HepG2 (cell line): ENCODE measurements around the gene PHF23. TPM values are rescaled to one million over a fixed set of nuclear protein-coding genes. Genes with fewer than 3 reads are reported as not detected.

ENCODE experiments used
- AGO2 ChIP-seq: fragments of 200-400 bp; formaldehyde crosslinking; optimal IDR thresholded peaks from 2 replicates; pipeline ENCODE3; 2017; ENCODE audit warnings: mild to moderate bottlenecking, low read depth, low read length, moderate library complexity
- GATAD2A ChIP-seq: IDR thresholded peaks from 2 replicates; pipeline ENCODE4 v1.6.1; 2016
- HNRNPL ChIP-seq: fragments of 200-400 bp; formaldehyde crosslinking; IDR thresholded peaks from 2 replicates; pipeline ENCODE4 v1.6.1; 2017; ENCODE audit warnings: mild to moderate bottlenecking, low read depth, low read length
- MYNN ChIP-seq: sonication (generic); formaldehyde crosslinking; IDR thresholded peaks from 2 replicates; pipeline ENCODE4 v1.4.0; 2020; ENCODE audit warnings: mild to moderate bottlenecking, low read depth, missing genetic modification reagents
- PBX2 ChIP-seq: IDR thresholded peaks from 2 replicates; pipeline ENCODE4 v1.6.1; 2016; ENCODE audit warnings: control low read depth
- PPARG ChIP-seq: conservative IDR thresholded peaks from 2 replicates; pipeline ENCODE4 v1.6.1; 2016; ENCODE audit warnings: missing biosample characterization, missing genetic modification reagents
- PTBP1 ChIP-seq: fragments of 200-400 bp; formaldehyde crosslinking; IDR thresholded peaks from 2 replicates; pipeline ENCODE4 v1.6.1; 2018; ENCODE audit warnings: low read length, low read depth; ENCODE audit not compliant: poor library complexity, severe bottlenecking
- SALL2 ChIP-seq: sonication (generic); formaldehyde crosslinking; IDR thresholded peaks from 2 replicates; pipeline ENCODE4 v1.8.1; 2023; ENCODE audit warnings: mild to moderate bottlenecking, missing genetic modification reagents, inconsistent platforms
- SRY ChIP-seq: sonication (generic); formaldehyde crosslinking; IDR thresholded peaks from 2 replicates; pipeline ENCODE4 v1.8.0; 2022; ENCODE audit warnings: mild to moderate bottlenecking, missing genetic modification reagents
- ZBTB3 ChIP-seq: sonication (generic); formaldehyde crosslinking; IDR thresholded peaks from 2 replicates; pipeline ENCODE4 v1.4.0; 2020; ENCODE audit warnings: low read depth, mild to moderate bottlenecking, moderate library complexity, missing genetic modification reagents, borderline replicate concordance
- ZBTB39 ChIP-seq: sonication (generic); formaldehyde crosslinking; IDR thresholded peaks from 2 replicates; pipeline ENCODE4 v1.5.0; 2020; ENCODE audit warnings: missing genetic modification reagents
- ZFP82 ChIP-seq: sonication (generic); formaldehyde crosslinking; IDR thresholded peaks from 2 replicates; pipeline ENCODE4 v1.5.1; 2020; ENCODE audit warnings: mild to moderate bottlenecking, missing genetic modification reagents, borderline replicate concordance
- ZFP90 ChIP-seq: sonication (generic); formaldehyde crosslinking; IDR thresholded peaks from 2 replicates; pipeline ENCODE4 v1.8.0; 2022; ENCODE audit warnings: missing genetic modification reagents, mild to moderate bottlenecking, inconsistent platforms, borderline replicate concordance
- polyA plus RNA-seq, 8 experiments: library from polyadenylated mRNA; depleted of rRNA in 3 of 8; stranded (reverse) in 7 of 8; unstranded in 1 of 8; fragments of >200 nt; fragmentation: Illumina TruSeq in 4 of 8; extraction: Trizol in 4 of 8; gene quantifications; 2 replicates each; pipeline versions ENCODE4 v1.2.1 to v1.2.3, GENCODE V29; 2011 to 2016; ENCODE audit warnings: low read depth in 4 of 8, missing spikeins in 1 of 8, mixed read lengths in 1 of 8; ENCODE audit not compliant: insufficient read depth in 1 of 8
- total RNA-seq, 5 experiments: library from RNA; depleted of rRNA; stranded (reverse); fragments of >200 nt; fragmentation: Illumina TruSeq; extraction: Trizol; gene quantifications; 2 replicates each; pipeline ENCODE4 v1.2.3, GENCODE V29; 2016; ENCODE audit warnings: low read depth in 1 of 5
- TF ChIP-seq, protein P1 (sequence below): sonication (generic); formaldehyde crosslinking; IDR thresholded peaks from 2 replicates; pipeline ENCODE4 v1.4.0; 2020; ENCODE audit warnings: missing genetic modification reagents, borderline replicate concordance
- TF ChIP-seq, protein P2 (sequence below): sonication (generic); formaldehyde crosslinking; IDR thresholded peaks from 2 replicates; pipeline ENCODE4 v1.8.0; 2022; ENCODE audit warnings: mild to moderate bottlenecking, missing genetic modification reagents
- TF ChIP-seq, protein P3 (sequence below): IDR thresholded peaks from 2 replicates; pipeline ENCODE4 v1.6.1; 2016; ENCODE audit warnings: mild to moderate bottlenecking, missing biosample characterization, missing genetic modification reagents
- TF ChIP-seq, protein P4 (sequence below): IDR thresholded peaks from 2 replicates; pipeline ENCODE4 v1.6.1; 2016; ENCODE audit warnings: low read depth

Gene PHF23
- total and polyA plus RNA-seq, 2 of the 13 experiments (the other 11 are each of a cell fraction or from before 2014, with no cell fraction given) = 27.6 to 33.2 TPM

GRCh38 chr17:7281953-7282751 lies 42.9 kb upstream of the PHF23 start (continued):
- no peak for TF ChIP-seq PPARG
- no peak for TF ChIP-seq PBX2 (CRISPR knock-in tag)
- TF ChIP-seq PTBP1 = no peak
- TF ChIP-seq, protein P1, sequence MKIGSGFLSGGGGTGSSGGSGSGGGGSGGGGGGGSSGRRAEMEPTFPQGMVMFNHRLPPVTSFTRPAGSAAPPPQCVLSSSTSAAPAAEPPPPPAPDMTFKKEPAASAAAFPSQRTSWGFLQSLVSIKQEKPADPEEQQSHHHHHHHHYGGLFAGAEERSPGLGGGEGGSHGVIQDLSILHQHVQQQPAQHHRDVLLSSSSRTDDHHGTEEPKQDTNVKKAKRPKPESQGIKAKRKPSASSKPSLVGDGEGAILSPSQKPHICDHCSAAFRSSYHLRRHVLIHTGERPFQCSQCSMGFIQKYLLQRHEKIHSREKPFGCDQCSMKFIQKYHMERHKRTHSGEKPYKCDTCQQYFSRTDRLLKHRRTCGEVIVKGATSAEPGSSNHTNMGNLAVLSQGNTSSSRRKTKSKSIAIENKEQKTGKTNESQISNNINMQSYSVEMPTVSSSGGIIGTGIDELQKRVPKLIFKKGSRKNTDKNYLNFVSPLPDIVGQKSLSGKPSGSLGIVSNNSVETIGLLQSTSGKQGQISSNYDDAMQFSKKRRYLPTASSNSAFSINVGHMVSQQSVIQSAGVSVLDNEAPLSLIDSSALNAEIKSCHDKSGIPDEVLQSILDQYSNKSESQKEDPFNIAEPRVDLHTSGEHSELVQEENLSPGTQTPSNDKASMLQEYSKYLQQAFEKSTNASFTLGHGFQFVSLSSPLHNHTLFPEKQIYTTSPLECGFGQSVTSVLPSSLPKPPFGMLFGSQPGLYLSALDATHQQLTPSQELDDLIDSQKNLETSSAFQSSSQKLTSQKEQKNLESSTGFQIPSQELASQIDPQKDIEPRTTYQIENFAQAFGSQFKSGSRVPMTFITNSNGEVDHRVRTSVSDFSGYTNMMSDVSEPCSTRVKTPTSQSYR = peak; percentile 88
- 0 out of 2 replicates have a peak, but pooled peaks have one; percentile 75 for TF ChIP-seq MYNN
- TF ChIP-seq SRY (CRISPR knock-in tag) = 0 out of 2 replicates have a peak, but pooled peaks have one; percentile 44
- TF ChIP-seq ZBTB3 = no peak
- no peak for TF ChIP-seq AGO2
- TF ChIP-seq ZFP82 (CRISPR knock-in tag) = 0 out of 2 replicates have a peak, but pooled peaks have one; percentile 46
- TF ChIP-seq, protein P2, sequence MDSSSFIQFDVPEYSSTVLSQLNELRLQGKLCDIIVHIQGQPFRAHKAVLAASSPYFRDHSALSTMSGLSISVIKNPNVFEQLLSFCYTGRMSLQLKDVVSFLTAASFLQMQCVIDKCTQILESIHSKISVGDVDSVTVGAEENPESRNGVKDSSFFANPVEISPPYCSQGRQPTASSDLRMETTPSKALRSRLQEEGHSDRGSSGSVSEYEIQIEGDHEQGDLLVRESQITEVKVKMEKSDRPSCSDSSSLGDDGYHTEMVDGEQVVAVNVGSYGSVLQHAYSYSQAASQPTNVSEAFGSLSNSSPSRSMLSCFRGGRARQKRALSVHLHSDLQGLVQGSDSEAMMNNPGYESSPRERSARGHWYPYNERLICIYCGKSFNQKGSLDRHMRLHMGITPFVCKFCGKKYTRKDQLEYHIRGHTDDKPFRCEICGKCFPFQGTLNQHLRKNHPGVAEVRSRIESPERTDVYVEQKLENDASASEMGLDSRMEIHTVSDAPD (CRISPR knock-in tag) = 0 out of 2 replicates have a peak, but pooled peaks have one; percentile 48
- TF ChIP-seq HNRNPL = peak; percentile 52; the same call in 1 of the 2 replicates
- 0 out of 2 replicates have a peak, but pooled peaks have one; percentile 39 for TF ChIP-seq GATAD2A (CRISPR knock-in tag)
- 0 out of 2 replicates have a peak, but pooled peaks have one; percentile 36 for TF ChIP-seq SALL2
- TF ChIP-seq, protein P3, sequence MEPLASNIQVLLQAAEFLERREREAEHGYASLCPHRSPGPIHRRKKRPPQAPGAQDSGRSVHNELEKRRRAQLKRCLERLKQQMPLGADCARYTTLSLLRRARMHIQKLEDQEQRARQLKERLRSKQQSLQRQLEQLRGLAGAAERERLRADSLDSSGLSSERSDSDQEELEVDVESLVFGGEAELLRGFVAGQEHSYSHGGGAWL (CRISPR knock-in tag) = 0 out of 2 replicates have a peak, but pooled peaks have one; percentile 16
- TF ChIP-seq ZBTB39 = no peak
- TF ChIP-seq, protein P4, sequence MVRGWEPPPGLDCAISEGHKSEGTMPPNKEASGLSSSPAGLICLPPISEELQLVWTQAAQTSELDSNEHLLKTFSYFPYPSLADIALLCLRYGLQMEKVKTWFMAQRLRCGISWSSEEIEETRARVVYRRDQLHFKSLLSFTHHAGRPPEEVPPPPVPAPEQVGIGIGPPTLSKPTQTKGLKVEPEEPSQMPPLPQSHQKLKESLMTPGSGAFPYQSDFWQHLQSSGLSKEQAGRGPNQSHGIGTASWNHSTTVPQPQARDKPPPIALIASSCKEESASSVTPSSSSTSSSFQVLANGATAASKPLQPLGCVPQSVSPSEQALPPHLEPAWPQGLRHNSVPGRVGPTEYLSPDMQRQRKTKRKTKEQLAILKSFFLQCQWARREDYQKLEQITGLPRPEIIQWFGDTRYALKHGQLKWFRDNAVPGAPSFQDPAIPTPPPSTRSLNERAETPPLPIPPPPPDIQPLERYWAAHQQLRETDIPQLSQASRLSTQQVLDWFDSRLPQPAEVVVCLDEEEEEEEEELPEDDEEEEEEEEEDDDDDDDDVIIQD = no peak
- TF ChIP-seq ZFP90 (CRISPR knock-in tag) = 0 out of 2 replicates have a peak, but pooled peaks have one; percentile 56
